ENCODE results near the gene ALKBH5. TPM values are rescaled to one million over a fixed set of nuclear protein-coding genes. Genes with fewer than 3 reads are reported as not detected.

The ALKBH5 gene
- polyA plus RNA-seq, 2 of the 4 experiments (the other 2 are of a cell fraction) = 57.9 to 105 TPM

GRCh38 chr17:18163547-18163946 is 20.1 kb upstream of the ALKBH5 start:
- Histone ChIP-seq H3K4me2 (no peak overlapping the region), H3K4me3 (no peak overlapping the region), H3K4me1 (peaks cover 9% of the 10 kb centered on the region; the same call in 2 of the 3 replicates), H3K9me3 (peaks cover 12% of the 10 kb centered on the region), H3K27ac (no peak overlapping the region)
- CTCF ChIA-PET = interaction anchor here (1.3 to 1.5 kb wide), 2 partner anchors 12 to 21 kb away, joined by 3 read pairs; no protein-coding TSS in a partner anchor
- POLR2A ChIA-PET = no interaction called here
- TF ChIP-seq HOXB5 (CRISPR knock-in tag; IDR thresholded peaks at IDR 0.05) = no peak
- TF ChIP-seq USF2 (IDR thresholded peaks at IDR 0.05) = no peak
- TF ChIP-seq SREBF2 (IDR thresholded peaks at IDR 0.05) = no peak
- no peak for TF ChIP-seq ZNF302 (CRISPR knock-in tag; IDR thresholded peaks at IDR 0.05)
- no peak for TF ChIP-seq HES2 (IDR thresholded peaks at IDR 0.05)
- TF ChIP-seq E2F6 (IDR thresholded peaks at IDR 0.05; ENCODE audit: borderline replicate concordance, low read depth) = no peak
- TF ChIP-seq MAX (IDR thresholded peaks at IDR 0.05) = no peak
- no peak for TF ChIP-seq HOXA7 (CRISPR knock-in tag; IDR thresholded peaks at IDR 0.05)
- no peak for TF ChIP-seq CHD2 (IDR thresholded peaks at IDR 0.05; ENCODE audit: low read length, partially characterized antibody)
- TF ChIP-seq HEYL (CRISPR knock-in tag; IDR thresholded peaks at IDR 0.05) = no peak
- FAIRE-seq = no peak
- WGBS (ENCODE audit: missing lambda C conversion rate) = 57% methylated on average over 7 of the region's 7 CpGs
- DNase-seq (ENCODE audit: low read depth in 1 of 2, low spot score in 1 of 2) = no peak
- ATAC-seq = no peak

GRCh38 chr17:18166894-18167293 is 16.7 kb upstream of the ALKBH5 start:
- peak; percentile 19 to 67; a peak in 3 of 6 replicates for ATAC-seq
- FAIRE-seq = peak; percentile 61
- no peaks in the 10 kb centered on the region for H3K4me1 ChIP-seq
- H3K27ac ChIP-seq = no peak overlapping the region
- peaks cover 12% of the 10 kb centered on the region for H3K9me3 ChIP-seq
- POLR2A ChIA-PET = no interaction called here
- no peak for TF ChIP-seq ZFP36 (IDR thresholded peaks at IDR 0.05; ENCODE audit: borderline replicate concordance, partially characterized antibody)
- peak in 1 of 2 experiments; percentile 36; a peak in 2 of 5 replicates for TF ChIP-seq RAD21 (conservative IDR thresholded peaks at IDR 0.05 in 1 of 2, IDR thresholded peaks at IDR 0.05 in 1 of 2)
- H3K4me2 ChIP-seq = no peak overlapping the region
- CTCF ChIA-PET = interaction anchor here (1.6 to 1.9 kb wide), 2 partner anchors 14 to 24 kb away, joined by 7 to 8 read pairs; no protein-coding TSS in a partner anchor
- DNase-seq (ENCODE audit: low read depth in 1 of 2, low spot score in 1 of 2) = peak in 1 of 2 experiments; percentile 60
- 28% methylated on average over 5 of the region's 5 CpGs for WGBS (ENCODE audit: missing lambda C conversion rate)
- no peak overlapping the region for H3K4me3 ChIP-seq

GRCh38 chr17:18167421-18167820 is 16.2 kb upstream of the ALKBH5 start:
- DNase-seq (ENCODE audit: low read depth in 1 of 2, low spot score in 1 of 2) (no peak), ATAC-seq (no peak), FAIRE-seq (no peak)
- no peak overlapping the region for H3K4me2 ChIP-seq
- no peak overlapping the region for H3K4me3 ChIP-seq
- 84% methylated on average over 4 of the region's 10 CpGs for WGBS (ENCODE audit: missing lambda C conversion rate)
- no peak for TF ChIP-seq TFCP2L1 (CRISPR knock-in tag; IDR thresholded peaks at IDR 0.05)
- ChIA-PET CTCF (interaction anchor here (0.8 kb wide), 1 partner anchor 16 kb away, joined by 3 read pairs; no protein-coding TSS in a partner anchor), POLR2A (interaction anchor here (0.5 kb wide), 1 partner anchor 13 kb away, joined by 3 read pairs; no protein-coding TSS in a partner anchor)
- H3K4me1 ChIP-seq = no peaks in the 10 kb centered on the region
- H3K27ac ChIP-seq = no peak overlapping the region
- peaks cover 12% of the 10 kb centered on the region for H3K9me3 ChIP-seq

GRCh38 chr17:18172531-18173278 is 10.9 kb upstream of the ALKBH5 start:
- FAIRE-seq (no peak), DNase-seq (ENCODE audit: low read depth in 1 of 2, low spot score in 1 of 2) (no peak), ATAC-seq (peak in 1 of 2 experiments; percentile 26; a peak in 1 of 6 replicates)
- WGBS (ENCODE audit: missing lambda C conversion rate) = 95% methylated on average over 3 of the region's 3 CpGs
- ChIA-PET POLR2A (no interaction called here), CTCF (interaction anchor here (0.9 to 2.6 kb wide), 3 partner anchors 11 to 33 kb away, joined by 3 to 8 read pairs (median 4); partner anchors contain the start of gene ALKBH5)
- Histone ChIP-seq H3K4me2 (no peak overlapping the region), H3K27ac (no peak overlapping the region), H3K9me3 (peaks cover 1% of the 10 kb centered on the region; the same call in 2 of the 3 replicates), H3K4me3 (no peak overlapping the region), H3K4me1 (no peaks in the 10 kb centered on the region)
- TF ChIP-seq JUNB (IDR thresholded peaks at IDR 0.05) (no peak), FOSL2 (IDR thresholded peaks at IDR 0.05) (no peak), FOSL2 (CRISPR knock-in tag; IDR thresholded peaks at IDR 0.05) (no peak), CHD2 (IDR thresholded peaks at IDR 0.05; ENCODE audit: low read length, partially characterized antibody) (no peak), BCL3 (IDR thresholded peaks at IDR 0.05) (no peak), FOSB (CRISPR knock-in tag; IDR thresholded peaks at IDR 0.05) (no peak), FOXS1 (CRISPR knock-in tag; IDR thresholded peaks at IDR 0.05) (no peak), TP53 (CRISPR knock-in tag; IDR thresholded peaks at IDR 0.05) (no peak), HMGXB4 (CRISPR knock-in tag; IDR thresholded peaks at IDR 0.05; ENCODE audit: borderline replicate concordance) (no peak)
